ENCODE results near the gene ARMH2.
"Not testable (repeated sequence)": the region's sequence is repeated elsewhere in the genome, so short reads cannot be mapped to it uniquely, and the experiment has no call there.

The ARMH2 gene

GRCh38 chr6:24759718-24760117 is 39.0 kb downstream of the ARMH2 start:
- H3K27ac ChIP-seq = no peak overlapping the region
- DNase-seq (ENCODE audit: low spot score) = no peak
- TF ChIP-seq, protein P1, sequence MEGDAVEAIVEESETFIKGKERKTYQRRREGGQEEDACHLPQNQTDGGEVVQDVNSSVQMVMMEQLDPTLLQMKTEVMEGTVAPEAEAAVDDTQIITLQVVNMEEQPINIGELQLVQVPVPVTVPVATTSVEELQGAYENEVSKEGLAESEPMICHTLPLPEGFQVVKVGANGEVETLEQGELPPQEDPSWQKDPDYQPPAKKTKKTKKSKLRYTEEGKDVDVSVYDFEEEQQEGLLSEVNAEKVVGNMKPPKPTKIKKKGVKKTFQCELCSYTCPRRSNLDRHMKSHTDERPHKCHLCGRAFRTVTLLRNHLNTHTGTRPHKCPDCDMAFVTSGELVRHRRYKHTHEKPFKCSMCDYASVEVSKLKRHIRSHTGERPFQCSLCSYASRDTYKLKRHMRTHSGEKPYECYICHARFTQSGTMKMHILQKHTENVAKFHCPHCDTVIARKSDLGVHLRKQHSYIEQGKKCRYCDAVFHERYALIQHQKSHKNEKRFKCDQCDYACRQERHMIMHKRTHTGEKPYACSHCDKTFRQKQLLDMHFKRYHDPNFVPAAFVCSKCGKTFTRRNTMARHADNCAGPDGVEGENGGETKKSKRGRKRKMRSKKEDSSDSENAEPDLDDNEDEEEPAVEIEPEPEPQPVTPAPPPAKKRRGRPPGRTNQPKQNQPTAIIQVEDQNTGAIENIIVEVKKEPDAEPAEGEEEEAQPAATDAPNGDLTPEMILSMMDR (IDR thresholded peaks at IDR 0.05) = no peak
- H3K4me3 ChIP-seq = no peak overlapping the region

GRCh38 chr6:24757611-24758010 is 41.1 kb downstream of the ARMH2 start:
- no peak for DNase-seq (ENCODE audit: low spot score)
- TF ChIP-seq, protein P1 (IDR thresholded peaks at IDR 0.05) = no peak
- Histone ChIP-seq H3K27ac (no peak overlapping the region), H3K4me3 (no peak overlapping the region)

GRCh38 chr6:24755279-24755678 is 43.4 kb downstream of the ARMH2 start:
- DNase-seq (ENCODE audit: low spot score) = no peak
- no peak overlapping the region for H3K27ac ChIP-seq
- no peak overlapping the region for H3K4me3 ChIP-seq
- TF ChIP-seq, protein P1 (IDR thresholded peaks at IDR 0.05) = no peak

GRCh38 chr6:24754378-24754777 is 44.3 kb downstream of the ARMH2 start:
- not testable (repeated sequence) for H3K27ac ChIP-seq; H3K4me3 ChIP-seq; DNase-seq (ENCODE audit: low spot score)

DNA sequence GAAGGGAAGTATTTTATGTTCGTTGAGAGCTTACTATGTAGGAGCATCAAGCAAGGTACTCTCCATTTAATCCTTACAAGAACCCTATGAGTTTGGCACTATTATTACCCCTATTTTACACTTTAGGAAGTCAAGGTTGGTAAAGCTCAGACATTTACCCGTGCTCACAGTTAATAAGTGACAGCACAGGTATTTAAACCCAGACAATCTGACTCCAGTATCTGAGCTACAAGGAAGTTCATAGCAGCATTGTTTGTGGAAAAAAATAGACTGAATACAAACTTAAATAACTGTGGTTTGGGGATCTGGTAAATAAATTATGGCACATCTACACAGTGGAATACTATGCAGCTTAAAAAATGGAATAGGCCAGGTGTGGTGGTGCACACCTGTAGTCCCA is 45.2 kb downstream of the ARMH2 start:
- Histone ChIP-seq H3K27ac (no peak overlapping the region), H3K4me3 (no peak overlapping the region)
- no peak for DNase-seq (ENCODE audit: low spot score)
- TF ChIP-seq, protein P1 (IDR thresholded peaks at IDR 0.05) = no peak

- H3K27ac ChIP-seq = no peak overlapping the region
- TF ChIP-seq, protein P1 (IDR thresholded peaks at IDR 0.05) = no peak
- no peak for DNase-seq (ENCODE audit: low spot score)
- H3K4me3 ChIP-seq = no peak overlapping the region
Observed at GRCh38 chr6:24752917-24753492, 45.7 kb downstream of the ARMH2 start.

DNA sequence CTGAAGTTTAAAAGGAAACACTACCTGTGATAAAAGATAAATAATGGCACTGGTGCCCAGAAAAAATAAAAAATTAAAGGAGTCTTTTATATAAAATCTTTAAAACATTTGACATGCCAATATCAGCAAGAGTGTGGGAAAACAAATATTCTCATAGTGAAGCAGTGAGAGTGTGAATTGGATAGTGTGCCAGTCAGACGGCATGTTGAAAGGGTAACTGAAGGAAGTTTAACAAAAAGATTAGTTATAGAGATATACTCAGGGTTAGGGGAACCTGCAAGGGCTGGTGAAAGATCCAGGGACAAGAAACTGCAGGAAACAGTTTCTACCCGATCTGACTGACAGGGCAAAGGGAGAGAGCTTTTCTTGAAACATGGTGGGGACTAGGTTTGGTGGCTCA is 46.2 kb downstream of the ARMH2 start:
- no peak for DNase-seq (ENCODE audit: low spot score)
- TF ChIP-seq, protein P1 (IDR thresholded peaks at IDR 0.05) = no peak

DNA sequence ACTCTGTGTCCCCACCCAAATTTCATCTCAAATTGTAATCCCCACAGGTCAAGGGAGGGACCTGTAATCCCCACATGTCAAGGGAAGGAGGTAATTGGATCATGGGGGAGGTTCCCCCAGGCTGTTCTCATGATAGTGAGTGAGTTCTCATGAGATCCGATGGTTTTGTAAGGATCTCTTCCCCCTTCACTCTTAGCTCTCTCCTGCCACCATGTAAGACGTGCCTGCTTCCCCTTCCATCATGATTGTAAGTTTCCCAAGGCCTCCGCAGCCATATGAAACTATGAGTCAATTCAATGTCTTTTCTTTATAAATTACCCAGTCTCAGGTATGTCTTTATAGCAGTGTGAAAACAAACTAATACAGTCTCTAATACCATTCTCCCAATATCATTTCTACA is 47.8 kb downstream of the ARMH2 start:
- H3K27ac ChIP-seq; H3K4me3 ChIP-seq; DNase-seq (ENCODE audit: low spot score): not testable (repeated sequence)

More for the DNA sequence above, 46.2 kb downstream of the ARMH2 start:
- H3K27ac ChIP-seq = no peak overlapping the region
- H3K4me3 ChIP-seq = no peak overlapping the region
